Measurements from ENCODE around the gene PRICKLE4.

PRICKLE4 gene

GRCh38 chr6:41736800-41737555, 43.6 kb upstream of the PRICKLE4 start:
- Histone ChIP-seq H4K8ac (ENCODE audit: low read length) (peak overlapping the region; percentile 32), H3K9ac (ENCODE audit: low read length) (no peak overlapping the region), H3K4me2 (ENCODE audit: low read length, poor library complexity, severe bottlenecking) (no peak overlapping the region), H3K18ac (ENCODE audit: low read depth in 1 of 2, low read length in 2 of 2) (no peak overlapping the region), H4K91ac (ENCODE audit: low read length) (peak overlapping the region; percentile 53), H2AFZ (ENCODE audit: low read depth, low read length) (no peak overlapping the region), H3K9me3 (ENCODE audit: control insufficient read depth, low read length) (no peaks in the 10 kb centered on the region), H3K36me3 (ENCODE audit: control insufficient read depth in 1 of 2, insufficient read depth in 2 of 2, low read depth in 1 of 2, low read length in 2 of 2) (no peaks in the 10 kb centered on the region), H3K79me1 (replicated peaks; ENCODE audit: low read length, poor library complexity, severe bottlenecking) (no peaks in the 10 kb centered on the region), H2BK120ac (ENCODE audit: low read depth, low read length) (no peak overlapping the region), H3K27ac (ENCODE audit: low read length, poor library complexity, severe bottlenecking) (no peak overlapping the region), H2BK12ac (ENCODE audit: low read length in 2 of 2) (no peak overlapping the region), H2AK5ac (ENCODE audit: low read length, severe bottlenecking) (no peak overlapping the region), H3K27me3 (ENCODE audit: control insufficient read depth in 1 of 2, insufficient read depth in 1 of 2, low read length in 2 of 2) (peaks cover 0 to 28% of the 10 kb centered on the region in 2 experiments), H3K4me1 (ENCODE audit: control insufficient read depth, insufficient read depth, low read depth, low read length) (peaks cover 20% of the 10 kb centered on the region), H2BK15ac (ENCODE audit: low read depth, poor library complexity, severe bottlenecking) (peak overlapping the region; percentile 45), H3K4ac (ENCODE audit: low read depth in 1 of 2, low read length in 2 of 2) (no peak overlapping the region), H3K4me3 (ENCODE audit: insufficient read depth in 1 of 2, low read depth in 1 of 2, low read length in 2 of 2) (no peak overlapping the region), H3K14ac (ENCODE audit: low read length in 2 of 2) (no peak overlapping the region), H3K23ac (ENCODE audit: low read length in 2 of 2) (no peak overlapping the region), H2BK5ac (ENCODE audit: low read depth, low read length, poor library complexity, severe bottlenecking) (no peak overlapping the region)
- DNase-seq = no peak
- 92% methylated on average over 13 of the region's 13 CpGs for WGBS

DNA sequence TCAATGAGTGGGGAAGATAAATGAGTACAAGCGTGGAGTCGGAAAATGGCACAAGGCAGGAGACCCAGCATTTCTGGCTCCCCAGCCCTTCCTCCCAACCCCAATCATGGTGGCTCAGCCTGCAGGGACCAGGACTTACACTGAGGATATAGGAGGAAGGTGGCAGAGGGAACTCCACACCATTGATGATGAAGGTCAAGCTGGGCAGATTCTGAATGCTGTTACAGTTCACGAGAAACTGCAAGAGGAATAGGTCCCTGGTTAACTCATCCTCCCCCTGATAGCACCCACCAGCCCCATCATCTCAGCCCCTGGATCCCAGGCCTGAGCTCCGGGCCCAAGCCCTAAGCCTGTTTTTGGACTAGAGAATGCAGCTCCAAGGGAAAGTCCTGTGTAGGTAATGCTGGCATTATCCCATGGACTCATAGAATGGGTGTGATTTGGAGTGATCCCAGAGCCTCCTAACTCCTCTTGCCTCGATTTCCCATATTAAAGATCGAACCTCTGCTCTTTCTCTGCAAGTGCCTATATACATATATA, 42.9 kb upstream of the PRICKLE4 start:
- WGBS = 93% methylated on average over 4 of the region's 6 CpGs

DNA sequence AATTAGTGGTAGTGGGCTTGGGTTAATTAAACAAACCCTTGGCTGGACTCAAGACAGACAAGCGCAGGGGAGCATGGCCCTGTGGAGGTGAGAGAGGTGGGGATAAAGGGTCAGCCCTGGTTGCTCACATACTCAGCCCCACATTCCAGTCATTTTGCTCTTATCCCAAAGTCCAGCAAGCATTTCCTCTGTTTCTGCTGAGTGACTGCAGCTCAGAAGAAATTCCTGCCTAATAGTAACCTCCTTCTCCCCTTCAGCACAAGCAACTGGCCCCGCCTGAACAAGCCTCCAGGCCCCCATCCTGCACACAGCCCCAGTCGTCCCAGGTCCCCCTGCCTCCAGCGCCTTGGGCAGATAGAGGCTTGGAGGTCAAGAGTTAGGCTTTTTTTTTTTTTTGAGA, 41.5 kb upstream of the PRICKLE4 start:
- Histone ChIP-seq H4K8ac (ENCODE audit: low read length) (peak overlapping the region; percentile 1), H4K91ac (ENCODE audit: low read length) (no peak overlapping the region), H2BK5ac (ENCODE audit: low read depth, low read length, poor library complexity, severe bottlenecking) (no peak overlapping the region), H3K4me1 (ENCODE audit: control insufficient read depth, insufficient read depth, low read depth, low read length) (peaks cover 8% of the 10 kb centered on the region), H3K36me3 (ENCODE audit: control insufficient read depth in 1 of 2, insufficient read depth in 2 of 2, low read depth in 1 of 2, low read length in 2 of 2) (no peaks in the 10 kb centered on the region), H3K4me3 (ENCODE audit: insufficient read depth in 1 of 2, low read depth in 1 of 2, low read length in 2 of 2) (no peak overlapping the region), H3K9ac (ENCODE audit: low read length) (no peak overlapping the region), H3K9me3 (ENCODE audit: control insufficient read depth, low read length) (no peaks in the 10 kb centered on the region), H2AFZ (ENCODE audit: low read depth, low read length) (no peak overlapping the region), H3K4me2 (ENCODE audit: low read length, poor library complexity, severe bottlenecking) (no peak overlapping the region), H2BK120ac (ENCODE audit: low read depth, low read length) (no peak overlapping the region), H2AK5ac (ENCODE audit: low read length, severe bottlenecking) (no peak overlapping the region), H3K4ac (ENCODE audit: low read depth in 1 of 2, low read length in 2 of 2) (no peak overlapping the region), H2BK15ac (ENCODE audit: low read depth, poor library complexity, severe bottlenecking) (no peak overlapping the region), H3K23ac (ENCODE audit: low read length in 2 of 2) (no peak overlapping the region), H3K27ac (ENCODE audit: low read length, poor library complexity, severe bottlenecking) (no peak overlapping the region), H3K79me1 (replicated peaks; ENCODE audit: low read length, poor library complexity, severe bottlenecking) (no peaks in the 10 kb centered on the region), H2BK12ac (ENCODE audit: low read length in 2 of 2) (no peak overlapping the region), H3K18ac (ENCODE audit: low read depth in 1 of 2, low read length in 2 of 2) (no peak overlapping the region), H3K27me3 (ENCODE audit: control insufficient read depth in 1 of 2, insufficient read depth in 1 of 2, low read length in 2 of 2) (peaks cover 0 to 28% of the 10 kb centered on the region in 2 experiments), H3K14ac (ENCODE audit: low read length in 2 of 2) (no peak overlapping the region)
- WGBS = 92% methylated on average over 2 of the region's 4 CpGs
- no peak for DNase-seq

More for the DNA sequence above, 42.9 kb upstream of the PRICKLE4 start:
- H2BK5ac ChIP-seq (ENCODE audit: low read depth, low read length, poor library complexity, severe bottlenecking) = no peak overlapping the region
- no peak overlapping the region for H4K8ac ChIP-seq (ENCODE audit: low read length)
- no peak overlapping the region for H3K18ac ChIP-seq (ENCODE audit: low read depth in 1 of 2, low read length in 2 of 2)
- H3K9me3 ChIP-seq (ENCODE audit: control insufficient read depth, low read length) = no peaks in the 10 kb centered on the region
- H3K4me3 ChIP-seq (ENCODE audit: insufficient read depth in 1 of 2, low read depth in 1 of 2, low read length in 2 of 2) = no peak overlapping the region
- peaks cover 17% of the 10 kb centered on the region for H3K4me1 ChIP-seq (ENCODE audit: control insufficient read depth, insufficient read depth, low read depth, low read length)
- H3K4ac ChIP-seq (ENCODE audit: low read depth in 1 of 2, low read length in 2 of 2) = no peak overlapping the region
- H3K4me2 ChIP-seq (ENCODE audit: low read length, poor library complexity, severe bottlenecking) = no peak overlapping the region
- H3K27me3 ChIP-seq (ENCODE audit: control insufficient read depth in 1 of 2, insufficient read depth in 1 of 2, low read length in 2 of 2) = peaks cover 0 to 28% of the 10 kb centered on the region in 2 experiments
- no peak overlapping the region for H2BK15ac ChIP-seq (ENCODE audit: low read depth, poor library complexity, severe bottlenecking)
- H2BK120ac ChIP-seq (ENCODE audit: low read depth, low read length) = no peak overlapping the region
- no peaks in the 10 kb centered on the region for H3K79me1 ChIP-seq (replicated peaks; ENCODE audit: low read length, poor library complexity, severe bottlenecking)
- H3K9ac ChIP-seq (ENCODE audit: low read length) = no peak overlapping the region
- no peak for DNase-seq
- no peak overlapping the region for H2AFZ ChIP-seq (ENCODE audit: low read depth, low read length)
- H3K23ac ChIP-seq (ENCODE audit: low read length in 2 of 2) = no peak overlapping the region
- H3K14ac ChIP-seq (ENCODE audit: low read length in 2 of 2) = no peak overlapping the region
- H3K27ac ChIP-seq (ENCODE audit: low read length, poor library complexity, severe bottlenecking) = no peak overlapping the region
- H2AK5ac ChIP-seq (ENCODE audit: low read length, severe bottlenecking) = peak overlapping the region; percentile 21
- H4K91ac ChIP-seq (ENCODE audit: low read length) = no peak overlapping the region
- H2BK12ac ChIP-seq (ENCODE audit: low read length in 2 of 2) = no peak overlapping the region
- H3K36me3 ChIP-seq (ENCODE audit: control insufficient read depth in 1 of 2, insufficient read depth in 2 of 2, low read depth in 1 of 2, low read length in 2 of 2) = no peaks in the 10 kb centered on the region

DNA sequence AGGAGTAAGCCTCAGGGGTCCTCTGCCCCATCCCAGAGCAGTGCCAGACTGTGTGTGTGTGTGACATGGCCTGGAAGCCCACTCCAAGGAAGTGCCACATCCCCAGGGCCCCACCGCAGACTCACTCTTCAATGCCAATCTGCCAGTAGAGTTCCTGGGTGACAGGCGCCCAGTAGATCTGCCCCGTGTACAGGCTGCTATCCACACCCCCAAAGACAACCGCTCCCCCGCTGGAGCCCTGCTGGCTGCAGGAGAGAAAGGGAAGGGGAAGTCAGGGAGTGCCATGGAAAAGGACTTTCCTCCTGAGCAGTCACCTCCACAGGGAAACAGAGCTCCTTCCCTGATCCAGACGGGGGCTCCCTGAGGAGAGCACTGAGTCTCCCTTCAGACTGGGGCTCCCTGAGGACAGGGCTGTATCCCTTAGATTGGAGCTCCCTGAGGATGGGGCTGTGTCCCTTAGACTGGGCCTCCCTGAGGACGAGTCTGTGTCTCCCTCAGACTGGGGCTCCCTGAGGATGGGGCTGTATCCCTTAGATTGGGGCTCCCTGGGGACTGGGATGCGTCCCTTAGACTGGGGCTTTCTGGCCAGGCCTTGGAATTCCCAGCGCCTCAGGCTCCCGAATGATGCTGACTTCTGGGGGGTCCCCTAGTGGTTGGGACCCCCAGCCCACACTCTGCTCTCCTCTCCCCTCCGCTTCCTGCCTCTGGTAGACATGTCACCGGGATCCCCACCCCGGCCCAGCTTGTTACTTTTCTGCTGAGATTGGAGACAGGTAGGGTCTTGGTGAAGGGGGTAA, 40.0 kb upstream of the PRICKLE4 start:
- no peaks in the 10 kb centered on the region for H3K9me3 ChIP-seq (ENCODE audit: control insufficient read depth, low read length)
- H3K4ac ChIP-seq (ENCODE audit: low read depth in 1 of 2, low read length in 2 of 2) = no peak overlapping the region
- WGBS = 86% methylated on average over 9 of the region's 13 CpGs
- H3K23ac ChIP-seq (ENCODE audit: low read length in 2 of 2) = no peak overlapping the region
- peaks cover 8% of the 10 kb centered on the region for H3K4me1 ChIP-seq (ENCODE audit: control insufficient read depth, insufficient read depth, low read depth, low read length)
- no peak overlapping the region for H2BK120ac ChIP-seq (ENCODE audit: low read depth, low read length)
- no peak overlapping the region for H3K9ac ChIP-seq (ENCODE audit: low read length)
- no peak for DNase-seq
- H2BK12ac ChIP-seq (ENCODE audit: low read length in 2 of 2) = peak overlapping the region; percentile 22 to 78
- H2BK15ac ChIP-seq (ENCODE audit: low read depth, poor library complexity, severe bottlenecking) = no peak overlapping the region
- H4K8ac ChIP-seq (ENCODE audit: low read length) = peak overlapping the region; percentile 66
- no peak overlapping the region for H3K18ac ChIP-seq (ENCODE audit: low read depth in 1 of 2, low read length in 2 of 2)
- H3K27me3 ChIP-seq (ENCODE audit: control insufficient read depth in 1 of 2, insufficient read depth in 1 of 2, low read length in 2 of 2) = peaks cover 0 to 28% of the 10 kb centered on the region in 2 experiments
- no peak overlapping the region for H2AK5ac ChIP-seq (ENCODE audit: low read length, severe bottlenecking)
- no peaks in the 10 kb centered on the region for H3K36me3 ChIP-seq (ENCODE audit: control insufficient read depth in 1 of 2, insufficient read depth in 2 of 2, low read depth in 1 of 2, low read length in 2 of 2)
- no peaks in the 10 kb centered on the region for H3K79me1 ChIP-seq (replicated peaks; ENCODE audit: low read length, poor library complexity, severe bottlenecking)
- H3K14ac ChIP-seq (ENCODE audit: low read length in 2 of 2) = no peak overlapping the region
- H3K4me3 ChIP-seq (ENCODE audit: insufficient read depth in 1 of 2, low read depth in 1 of 2, low read length in 2 of 2) = no peak overlapping the region
- no peak overlapping the region for H3K4me2 ChIP-seq (ENCODE audit: low read length, poor library complexity, severe bottlenecking)
- no peak overlapping the region for H3K27ac ChIP-seq (ENCODE audit: low read length, poor library complexity, severe bottlenecking)
- H4K91ac ChIP-seq (ENCODE audit: low read length) = no peak overlapping the region
- no peak overlapping the region for H2BK5ac ChIP-seq (ENCODE audit: low read depth, low read length, poor library complexity, severe bottlenecking)
- H2AFZ ChIP-seq (ENCODE audit: low read depth, low read length) = no peak overlapping the region
